Osteoblast (primary cell): Measurements from ENCODE around the gene ZC3H14. TPM values are rescaled to one million over a fixed set of nuclear protein-coding genes. Genes with fewer than 3 reads are reported as not detected.

Source experiments
- DNase-seq: peaks from one replicate; pipeline ENCODE4 v3.0.0; 2011; ENCODE audit warnings: low spot score, mixed read lengths; ENCODE audit not compliant: insufficient read length; ENCODE audit errors: missing footprints
- H2AFZ ChIP-seq: 2 replicates; pipeline ENCODE4 v1.6.0; 2011; ENCODE audit warnings: mild to moderate bottlenecking, low read length
- H3K27ac ChIP-seq: 2 replicates; pipeline ENCODE4 v1.5.1; 2011; ENCODE audit warnings: mild to moderate bottlenecking, low read depth, low read length, moderate library complexity
- H3K27me3 ChIP-seq: 2 replicates; pipeline ENCODE4 v1.6.0; 2012; ENCODE audit warnings: mild to moderate bottlenecking, control low read depth, inconsistent platforms, low read length, moderate library complexity; ENCODE audit not compliant: insufficient read depth
- H3K36me3 ChIP-seq: 2 replicates; pipeline ENCODE4 v1.5.1; 2011; ENCODE audit warnings: mild to moderate bottlenecking, low read length, control low read depth, moderate library complexity; ENCODE audit not compliant: insufficient read depth
- H3K4me1 ChIP-seq: 2 replicates; pipeline ENCODE4 v1.5.1; 2011; ENCODE audit warnings: mild to moderate bottlenecking, low read length, control low read depth, moderate library complexity; ENCODE audit not compliant: insufficient read depth
- H3K4me2 ChIP-seq: 2 replicates; pipeline ENCODE4 v1.6.0; 2011; ENCODE audit warnings: mild to moderate bottlenecking, low read length; ENCODE audit not compliant: insufficient read depth
- H3K4me3 ChIP-seq: fragments of 200-600 bp; sonication (generic); 3 replicates; pipeline ENCODE4 v1.5.1; 2012; ENCODE audit warnings: mild to moderate bottlenecking, low read length, inconsistent platforms; ENCODE audit not compliant: insufficient read depth
- H3K79me2 ChIP-seq: 2 replicates; pipeline ENCODE4 v1.6.0; 2012; ENCODE audit warnings: mild to moderate bottlenecking, low read length, control low read depth, inconsistent platforms; ENCODE audit not compliant: insufficient read depth
- H3K9me3 ChIP-seq: 2 replicates; pipeline ENCODE4 v1.5.1; 2011; ENCODE audit warnings: low read depth, low read length, control low read depth
- H4K20me1 ChIP-seq: 2 replicates; pipeline ENCODE4 v1.6.0; 2012; ENCODE audit warnings: mild to moderate bottlenecking, low read length, control low read depth; ENCODE audit not compliant: insufficient read depth
- CTCF ChIP-seq: IDR thresholded peaks from 2 replicates; pipeline ENCODE4 v1.5.1; 2011; ENCODE audit warnings: mild to moderate bottlenecking, low read depth, low read length, moderate library complexity; ENCODE audit errors: extremely low read depth
- total RNA-seq: library from RNA; depleted of rRNA; stranded (reverse); fragments of >200 nt; gene quantifications from 2 replicates; pipeline ENCODE4 v1.2.3, GENCODE V29; 2012

The ZC3H14 gene
- total RNA-seq, 1 donor: 74.6 TPM

- peaks cover 32% of the 10 kb centered on the region for H3K36me3 ChIP-seq
- peaks cover 24% of the 10 kb centered on the region for H3K4me1 ChIP-seq
- DNase-seq: no peak
- no peak overlapping the region for H3K27ac ChIP-seq
- H3K4me2 ChIP-seq: no peak overlapping the region
- no peak overlapping the region for H3K4me3 ChIP-seq
- TF ChIP-seq CTCF: no peak
- H2AFZ ChIP-seq: no peak overlapping the region
- H3K27me3 ChIP-seq: no peaks in the 10 kb centered on the region
- no peaks in the 10 kb centered on the region for H4K20me1 ChIP-seq
- H3K79me2 ChIP-seq: peaks cover 70% of the 10 kb centered on the region
- H3K9me3 ChIP-seq: no peaks in the 10 kb centered on the region
These were observed 12.8 kb upstream of the ZC3H14 start for GRCh38 chr14:88550078-88550477.

DNA sequence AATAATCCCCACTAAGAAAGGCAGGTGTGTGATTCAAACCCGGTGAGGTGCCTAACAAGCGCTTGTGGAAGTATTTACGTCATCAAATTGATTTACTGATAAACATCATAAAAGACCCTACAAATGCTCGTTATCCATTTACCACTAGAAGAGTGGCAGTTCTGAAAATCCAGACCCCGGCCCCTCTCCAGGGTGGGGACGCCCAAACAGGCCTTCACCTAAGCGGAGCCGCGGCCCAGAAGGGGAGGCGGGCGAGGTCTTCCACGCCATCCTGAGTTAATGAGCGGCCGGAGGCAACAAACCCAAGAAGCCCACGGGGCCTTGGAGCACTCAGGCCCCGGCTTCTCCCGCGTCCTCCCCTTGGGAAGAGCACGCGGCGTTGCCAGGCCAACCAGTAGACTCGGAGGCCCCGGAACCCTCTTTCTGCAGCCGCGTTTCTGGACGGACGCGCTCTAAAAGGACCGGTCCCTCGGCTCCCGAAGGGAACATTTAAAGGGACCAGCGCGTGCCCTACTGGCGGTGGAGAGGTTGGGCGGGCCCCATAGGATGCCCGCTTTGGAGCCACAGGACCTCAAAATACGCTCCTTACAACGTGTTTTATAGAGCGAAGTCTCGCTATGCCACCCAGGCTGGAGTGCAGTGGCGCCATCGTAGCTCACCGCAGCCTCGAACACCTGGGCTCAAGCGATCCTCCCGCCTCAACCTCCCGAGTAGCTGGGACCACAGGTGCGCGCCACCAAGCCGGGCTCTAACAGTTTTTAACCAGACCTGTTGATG, 11.6 kb upstream of the ZC3H14 start:
- DNase-seq: peak; percentile 97
- H3K9me3 ChIP-seq: no peaks in the 10 kb centered on the region
- peak; percentile 25 for TF ChIP-seq CTCF
- H3K36me3 ChIP-seq: peaks cover 23% of the 10 kb centered on the region
- peak overlapping the region; percentile 64 for H3K27ac ChIP-seq
- no peaks in the 10 kb centered on the region for H4K20me1 ChIP-seq
- peaks cover 36% of the 10 kb centered on the region for H3K4me1 ChIP-seq
- H2AFZ ChIP-seq: peak overlapping the region; percentile 93
- H3K27me3 ChIP-seq: no peaks in the 10 kb centered on the region
- peak overlapping the region; percentile 96 for H3K4me2 ChIP-seq
- peaks cover 66% of the 10 kb centered on the region for H3K79me2 ChIP-seq
- peak overlapping the region; percentile 84 for H3K4me3 ChIP-seq

DNA sequence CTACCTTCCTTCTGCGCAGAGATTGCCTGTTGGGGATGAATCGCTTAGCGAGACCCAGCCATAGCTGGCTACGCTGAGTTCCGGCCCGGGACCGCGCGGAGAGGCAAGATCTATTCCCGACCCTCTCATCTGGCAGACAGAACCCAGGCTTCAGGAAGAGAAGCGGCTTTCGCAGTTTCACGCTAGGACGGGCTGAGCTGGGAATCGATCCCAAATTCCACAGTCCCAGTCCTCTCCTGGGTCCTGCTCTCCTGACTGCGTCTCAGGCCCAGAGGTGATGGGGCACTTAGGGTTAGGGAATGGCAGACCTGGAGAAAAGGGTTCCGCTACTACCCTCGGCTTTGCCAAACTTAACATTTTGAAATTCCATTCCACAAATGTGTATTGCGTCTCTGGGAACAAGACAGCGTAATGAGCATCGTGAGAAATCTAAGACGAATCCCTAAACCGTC, 10.8 kb upstream of the ZC3H14 start:
- H3K79me2 ChIP-seq: peaks cover 59% of the 10 kb centered on the region
- peak overlapping the region; percentile 64 for H3K27ac ChIP-seq
- DNase-seq: peak; percentile 89
- peak overlapping the region; percentile 96 for H3K4me2 ChIP-seq
- H2AFZ ChIP-seq: peak overlapping the region; percentile 93
- H3K9me3 ChIP-seq: no peaks in the 10 kb centered on the region
- H3K4me3 ChIP-seq: peak overlapping the region; percentile 84
- no peaks in the 10 kb centered on the region for H4K20me1 ChIP-seq
- no peaks in the 10 kb centered on the region for H3K27me3 ChIP-seq
- TF ChIP-seq CTCF: no peak
- peaks cover 19% of the 10 kb centered on the region for H3K36me3 ChIP-seq
- H3K4me1 ChIP-seq: peaks cover 42% of the 10 kb centered on the region

DNA sequence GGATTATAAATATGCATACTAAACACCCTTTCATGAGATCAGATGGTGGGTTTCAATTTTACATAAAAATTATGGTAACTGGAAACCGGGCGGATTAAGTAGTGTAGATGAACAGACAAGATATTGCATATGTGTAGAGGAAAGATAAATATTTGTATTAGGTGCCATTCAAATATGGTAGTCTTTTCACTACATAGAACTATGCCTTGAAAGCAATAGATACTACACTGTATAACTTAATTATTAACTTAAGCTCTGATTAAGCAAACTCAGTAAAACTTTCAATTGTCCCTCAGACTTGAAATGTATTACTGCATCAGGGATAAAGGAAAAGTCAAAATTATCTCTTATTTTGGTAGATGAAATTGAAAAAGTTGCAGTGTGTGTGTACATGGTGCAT, 10.0 kb upstream of the ZC3H14 start:
- Histone ChIP-seq H3K4me3 (no peak overlapping the region), H3K9me3 (no peaks in the 10 kb centered on the region), H3K36me3 (peaks cover 11% of the 10 kb centered on the region), H3K4me1 (peaks cover 48% of the 10 kb centered on the region), H3K27me3 (no peaks in the 10 kb centered on the region), H2AFZ (no peak overlapping the region), H4K20me1 (no peaks in the 10 kb centered on the region), H3K79me2 (peaks cover 52% of the 10 kb centered on the region), H3K4me2 (peak overlapping the region; percentile 93), H3K27ac (no peak overlapping the region)
- TF ChIP-seq CTCF: no peak
- DNase-seq: no peak
